Calu3 (cell line): Measurements from ENCODE around the gene GAS7. TPM values are rescaled to one million over a fixed set of nuclear protein-coding genes. Genes with fewer than 3 reads are reported as not detected.

Experiments
- BruUV-seq: library from RNA; stranded (reverse); fragments of 400-500 nt; replicated peaks from 2 replicates; lab custom pipeline; 2021; lab: Mats Ljungman, UMichigan
- CTCF ChIA-PET: fragments of 300-600 bp; sonication (Branson Sonifier 250); formaldehyde crosslinking; loops from one replicate; lab custom pipeline; 2022; ENCODE audit warnings: antibody characterized with exemption; lab: Charles Lee
- DNase-seq: peaks from one replicate; pipeline ENCODE4 v3.0.0; 2022
- H3K27ac Mint-ChIP-seq: one replicate; pipeline ENCODE4 v1.8.0; 2022; ENCODE audit warnings: mixed read lengths; ENCODE audit not compliant: unreplicated experiment
- H3K27me3 Mint-ChIP-seq: one replicate; pipeline ENCODE4 v1.8.0; 2022; ENCODE audit warnings: mixed read lengths; ENCODE audit not compliant: unreplicated experiment
- H3K36me3 Mint-ChIP-seq: one replicate; pipeline ENCODE4 v1.8.0; 2022; ENCODE audit warnings: mild to moderate bottlenecking, moderate library complexity, mixed read lengths; ENCODE audit not compliant: insufficient read depth, unreplicated experiment
- H3K4me1 Mint-ChIP-seq: one replicate; pipeline ENCODE4 v1.8.0; 2022; ENCODE audit warnings: mild to moderate bottlenecking, low read depth, mixed read lengths; ENCODE audit not compliant: unreplicated experiment
- H3K4me3 Mint-ChIP-seq: one replicate; pipeline ENCODE4 v1.8.0; 2022; ENCODE audit warnings: mild to moderate bottlenecking, low read depth, moderate library complexity, mixed read lengths; ENCODE audit not compliant: unreplicated experiment
- H3K9me3 Mint-ChIP-seq: one replicate; pipeline ENCODE4 v1.8.0; 2022; ENCODE audit warnings: low read depth, mixed read lengths; ENCODE audit not compliant: unreplicated experiment
- CTCF ChIP-seq: fragments of 200-600 bp; IDR thresholded peaks from one replicate; pipeline ENCODE4 v1.8.0; 2022; ENCODE audit warnings: antibody characterized with exemption; ENCODE audit not compliant: unreplicated experiment
- intact Hi-C: fragments of 100-400 bp; cut with micrococcal nuclease; formaldehyde crosslinking; loops from one replicate; pipeline ENCODE4 v1.10.0; 2022; ENCODE audit not compliant: unreplicated experiment
- total RNA-seq: library from RNA; stranded (reverse); gene quantifications from 2 replicates; pipeline ENCODE4 v1.2.3, GENCODE V29; 2022

The GAS7 gene
- total RNA-seq, 1 experiment from 2014 or later = 0.42 TPM

GRCh38 chr17:10156599-10156947 lies 41.8 kb downstream of the GAS7 start:
- Mint-ChIP-seq H3K27ac (no peak overlapping the region), H3K27me3 (no peaks in the 10 kb centered on the region), H3K36me3 (no peaks in the 10 kb centered on the region), H3K4me3 (no peak overlapping the region), H3K9me3 (peaks cover 2% of the 10 kb centered on the region), H3K4me1 (no peaks in the 10 kb centered on the region)
- intact Hi-C loops = no loop called here
- no TSS peak for BruUV-seq
- DNase-seq = no peak
- CTCF ChIA-PET = no interaction called here
- no peak for TF ChIP-seq CTCF

- Mint-ChIP-seq H3K36me3 (no peaks in the 10 kb centered on the region), H3K4me3 (no peak overlapping the region), H3K27me3 (no peaks in the 10 kb centered on the region), H3K4me1 (no peaks in the 10 kb centered on the region), H3K27ac (no peak overlapping the region), H3K9me3 (peaks cover 2% of the 10 kb centered on the region)
- intact Hi-C loops = no loop called here
- no peak for TF ChIP-seq CTCF
- BruUV-seq = no TSS peak
- DNase-seq = no peak
- CTCF ChIA-PET = interaction anchor here (0.6 kb wide), 1 partner anchor 9 kb away, joined by 4 read pairs; no protein-coding TSS in a partner anchor
These were observed 42.4 kb downstream of the GAS7 start for GRCh38 chr17:10156077-10156435.

GRCh38 chr17:10155371-10156076 lies 42.9 kb downstream of the GAS7 start:
- BruUV-seq = no TSS peak
- H3K9me3 Mint-ChIP-seq = peaks cover 2% of the 10 kb centered on the region
- H3K27ac Mint-ChIP-seq = no peak overlapping the region
- H3K4me3 Mint-ChIP-seq = no peak overlapping the region
- no peak for TF ChIP-seq CTCF
- H3K4me1 Mint-ChIP-seq = peaks cover 1% of the 10 kb centered on the region
- no peaks in the 10 kb centered on the region for H3K36me3 Mint-ChIP-seq
- DNase-seq = no peak
- intact Hi-C loops = no loop called here
- CTCF ChIA-PET = interaction anchor here (0.6 kb wide), 1 partner anchor 10 kb away, joined by 4 read pairs; no protein-coding TSS in a partner anchor
- no peaks in the 10 kb centered on the region for H3K27me3 Mint-ChIP-seq

GRCh38 chr17:10151667-10152496 lies 46.5 kb downstream of the GAS7 start:
- no peaks in the 10 kb centered on the region for H3K27me3 Mint-ChIP-seq
- H3K27ac Mint-ChIP-seq = no peak overlapping the region
- H3K36me3 Mint-ChIP-seq = no peaks in the 10 kb centered on the region
- H3K9me3 Mint-ChIP-seq = no peaks in the 10 kb centered on the region
- CTCF ChIA-PET = no interaction called here
- TF ChIP-seq CTCF = no peak
- no peak overlapping the region for H3K4me3 Mint-ChIP-seq
- intact Hi-C loops = no loop called here
- H3K4me1 Mint-ChIP-seq = peaks cover 9% of the 10 kb centered on the region
- DNase-seq = no peak
- BruUV-seq = no TSS peak
